ENCODE measurements around the gene DCBLD1. TPM values are rescaled to one million over a fixed set of nuclear protein-coding genes. Genes with fewer than 3 reads are reported as not detected.

Gene DCBLD1
- total and polyA plus RNA-seq, 9 of the 15 experiments (the other 6 are each of a cell fraction or from before 2014, with no cell fraction given) = 0.80 to 8.5 (median 6.8) TPM

DNA sequence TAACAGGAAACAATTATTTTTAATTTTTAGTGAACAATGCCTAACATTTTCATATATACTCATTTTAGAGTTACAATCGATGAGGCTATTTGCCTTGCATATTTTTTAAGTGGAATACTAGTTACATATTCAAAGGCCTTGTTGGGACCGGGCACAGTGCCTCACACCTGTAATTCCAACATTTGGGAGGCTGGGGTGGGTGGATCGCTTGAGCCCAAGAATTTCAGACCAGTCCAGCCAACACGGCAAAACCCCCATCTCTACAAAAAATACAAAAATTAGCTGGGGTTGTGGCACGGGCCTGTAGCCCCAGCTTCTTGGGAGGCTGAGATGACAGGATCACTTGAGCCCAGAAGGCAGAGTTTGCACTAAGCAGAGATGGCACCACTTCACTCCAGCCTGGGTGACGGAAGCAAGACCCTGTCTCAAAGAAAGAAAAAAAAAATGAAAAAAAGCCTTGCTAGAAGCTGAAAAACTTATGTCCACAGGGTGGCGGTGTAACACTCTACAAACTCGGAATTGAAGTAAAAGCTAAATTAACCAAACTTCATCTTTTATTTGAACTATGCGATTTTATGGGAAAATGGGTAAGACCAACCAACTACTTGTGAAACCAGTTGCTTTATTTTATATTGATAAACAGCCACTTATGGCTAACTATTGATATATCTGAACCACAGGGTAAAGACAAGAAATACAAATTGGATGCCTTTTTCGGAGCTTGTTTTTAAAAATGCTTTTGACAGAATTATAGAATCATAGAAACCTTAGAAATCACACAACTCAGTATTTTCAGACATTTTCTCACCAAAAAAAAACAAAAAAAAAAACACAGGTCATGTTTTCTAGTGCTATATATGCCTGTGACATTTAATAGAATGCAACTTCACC lies 32.7 kb upstream of the DCBLD1 start:
- H3K9me1 ChIP-seq (ENCODE audit: control insufficient read depth, insufficient read depth, low read length) = peaks cover 2% of the 10 kb centered on the region
- no peak overlapping the region for H3K9ac ChIP-seq (ENCODE audit: insufficient read depth in 1 of 2, low read depth in 2 of 2, low read length in 2 of 2)
- no peaks in the 10 kb centered on the region for H3K79me2 ChIP-seq (ENCODE audit: control insufficient read depth, insufficient read depth, low read length)
- in situ Hi-C loops (cut with MboI) = loop anchor here (5.0 to 10.0 kb wide), 2 partner anchors 105 to 153 kb away; partner anchors contain the start of gene GOPC
- H3K9me3 ChIP-seq (replicated peaks; ENCODE audit: control insufficient read depth, insufficient read depth, low read depth, low read length) = no peaks in the 10 kb centered on the region
- H3K27ac ChIP-seq (ENCODE audit: extremely low read depth, low read depth, low read length) = no peak overlapping the region
- no peak overlapping the region for H3K4me2 ChIP-seq (ENCODE audit: insufficient read depth, low read length)
- intact Hi-C loops (cut with micrococcal nuclease) = loop anchor here (1.0 to 10.0 kb wide), 7 partner anchors 45 to 475 kb away; no protein-coding TSS in a partner anchor
- H4K20me1 ChIP-seq (replicated peaks; ENCODE audit: control insufficient read depth, insufficient read depth, low read length) = no peaks in the 10 kb centered on the region
- no peak overlapping the region; the same call in 1 of the 2 replicates for H2AFZ ChIP-seq (ENCODE audit: low read depth, low read length)
- FAIRE-seq = peak; percentile 92
- ChIA-PET POLR2A (interaction anchor here (0.7 to 1.0 kb wide), 2 partner anchors 103 to 106 kb away, joined by 3 to 5 read pairs; no protein-coding TSS in a partner anchor), CTCF (ENCODE audit: low intra/inter-chr PET ratio) (interaction anchor here (0.7 to 1.5 kb wide), 6 partner anchors 13 to 156 kb away, joined by 3 to 8 read pairs (median 4); no protein-coding TSS in a partner anchor)
- BruUV-seq (replicated peaks) = no TSS peak
- no peak overlapping the region for H3K4me3 ChIP-seq
- H3K36me3 ChIP-seq (ENCODE audit: control insufficient read depth, insufficient read depth, low read length) = no peaks in the 10 kb centered on the region
- H3K4me1 ChIP-seq (replicated peaks in 1 of 2; ENCODE audit: control insufficient read depth in 2 of 2, insufficient read depth in 2 of 2, low read length in 2 of 2) = no peaks in the 10 kb centered on the region
- peak; percentile 15 to 70 (median 20) for DNase-seq (ENCODE audit: extremely low read depth in 1 of 4, low spot score in 3 of 4)
- peaks cover 5 to 15% of the 10 kb centered on the region in 2 experiments; a peak in 3 of 5 replicates for H3K27me3 ChIP-seq (ENCODE audit: control insufficient read depth in 2 of 2, insufficient read depth in 2 of 2, low read length in 2 of 2)
- 9% methylated on average over 10 of the region's 10 CpGs for WGBS (ENCODE audit: insufficient coverage, low coverage, missing lambda C conversion rate)
- peak; percentile 75 for ATAC-seq
- TF ChIP-seq SMAD4 (CRISPR knock-in tag; conservative IDR thresholded peaks at IDR 0.05) = no peak
- TF ChIP-seq, protein P1, sequence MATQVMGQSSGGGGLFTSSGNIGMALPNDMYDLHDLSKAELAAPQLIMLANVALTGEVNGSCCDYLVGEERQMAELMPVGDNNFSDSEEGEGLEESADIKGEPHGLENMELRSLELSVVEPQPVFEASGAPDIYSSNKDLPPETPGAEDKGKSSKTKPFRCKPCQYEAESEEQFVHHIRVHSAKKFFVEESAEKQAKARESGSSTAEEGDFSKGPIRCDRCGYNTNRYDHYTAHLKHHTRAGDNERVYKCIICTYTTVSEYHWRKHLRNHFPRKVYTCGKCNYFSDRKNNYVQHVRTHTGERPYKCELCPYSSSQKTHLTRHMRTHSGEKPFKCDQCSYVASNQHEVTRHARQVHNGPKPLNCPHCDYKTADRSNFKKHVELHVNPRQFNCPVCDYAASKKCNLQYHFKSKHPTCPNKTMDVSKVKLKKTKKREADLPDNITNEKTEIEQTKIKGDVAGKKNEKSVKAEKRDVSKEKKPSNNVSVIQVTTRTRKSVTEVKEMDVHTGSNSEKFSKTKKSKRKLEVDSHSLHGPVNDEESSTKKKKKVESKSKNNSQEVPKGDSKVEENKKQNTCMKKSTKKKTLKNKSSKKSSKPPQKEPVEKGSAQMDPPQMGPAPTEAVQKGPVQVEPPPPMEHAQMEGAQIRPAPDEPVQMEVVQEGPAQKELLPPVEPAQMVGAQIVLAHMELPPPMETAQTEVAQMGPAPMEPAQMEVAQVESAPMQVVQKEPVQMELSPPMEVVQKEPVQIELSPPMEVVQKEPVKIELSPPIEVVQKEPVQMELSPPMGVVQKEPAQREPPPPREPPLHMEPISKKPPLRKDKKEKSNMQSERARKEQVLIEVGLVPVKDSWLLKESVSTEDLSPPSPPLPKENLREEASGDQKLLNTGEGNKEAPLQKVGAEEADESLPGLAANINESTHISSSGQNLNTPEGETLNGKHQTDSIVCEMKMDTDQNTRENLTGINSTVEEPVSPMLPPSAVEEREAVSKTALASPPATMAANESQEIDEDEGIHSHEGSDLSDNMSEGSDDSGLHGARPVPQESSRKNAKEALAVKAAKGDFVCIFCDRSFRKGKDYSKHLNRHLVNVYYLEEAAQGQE (IDR thresholded peaks at IDR 0.05; ENCODE audit: borderline replicate concordance) = peak; percentile 63; the same call in 1 of the 2 replicates
- TF ChIP-seq, protein P1 (CRISPR knock-in tag; IDR thresholded peaks at IDR 0.05; ENCODE audit: low read depth) = no peak
- TF ChIP-seq CC2D1A (IDR thresholded peaks at IDR 0.05) = 0 out of 2 replicates have a peak, but pooled peaks have one; percentile 20
- peak; percentile 46 to 76 (median 64); a peak in 5 of 6 replicates for TF ChIP-seq CTCF (IDR thresholded peaks at IDR 0.05 in 2 of 3, conservative IDR thresholded peaks at IDR 0.05 in 1 of 3; ENCODE audit: insufficient read depth in 2 of 3, low read depth in 1 of 3, low read length in 3 of 3)
- no peak for TF ChIP-seq CBFA2T2 (conservative IDR thresholded peaks at IDR 0.05)
- no peak for TF ChIP-seq THRAP3 (IDR thresholded peaks at IDR 0.05; ENCODE audit: borderline replicate concordance)
- TF ChIP-seq CHD4 (IDR thresholded peaks at IDR 0.05; ENCODE audit: insufficient read depth, insufficient replicate concordance, low read depth, low read length, poor library complexity, severe bottlenecking) = no peak
- no peak for TF ChIP-seq DPF2 (IDR thresholded peaks at IDR 0.05)
- TF ChIP-seq ILF3 (IDR thresholded peaks at IDR 0.05; ENCODE audit: borderline replicate concordance) = no peak
- no peak for TF ChIP-seq TAF9B (IDR thresholded peaks at IDR 0.05; ENCODE audit: partially characterized antibody)
